Panc1 (cell line): ENCODE results near the gene NDUFB6.

Experiments used
- CTCF ChIP-seq: fragments of 450-650 bp; IDR thresholded peaks from 2 replicates; pipeline ENCODE4 v1.5.1; 2017; ENCODE audit warnings: mild to moderate bottlenecking
- POLR2AphosphoS5 ChIP-seq: IDR thresholded peaks from 2 replicates; pipeline ENCODE4 v1.6.1; 2012; ENCODE audit warnings: mild to moderate bottlenecking, low read depth, low read length, moderate library complexity
- REST ChIP-seq, 2 experiments: IDR thresholded peaks; 2 replicates each; pipeline ENCODE4 v1.6.1; 2011 to 2012; ENCODE audit warnings: low read depth in 2 of 2, control low read depth in 1 of 2, low read length in 1 of 2, mild to moderate bottlenecking in 1 of 2, moderate library complexity in 1 of 2; ENCODE audit not compliant: insufficient read depth in 1 of 2
- TCF7L2 ChIP-seq: IDR thresholded peaks from 2 replicates; pipeline ENCODE4 v1.6.1; 2011; ENCODE audit warnings: mild to moderate bottlenecking, low read depth, low read length, inconsistent platforms

DNA sequence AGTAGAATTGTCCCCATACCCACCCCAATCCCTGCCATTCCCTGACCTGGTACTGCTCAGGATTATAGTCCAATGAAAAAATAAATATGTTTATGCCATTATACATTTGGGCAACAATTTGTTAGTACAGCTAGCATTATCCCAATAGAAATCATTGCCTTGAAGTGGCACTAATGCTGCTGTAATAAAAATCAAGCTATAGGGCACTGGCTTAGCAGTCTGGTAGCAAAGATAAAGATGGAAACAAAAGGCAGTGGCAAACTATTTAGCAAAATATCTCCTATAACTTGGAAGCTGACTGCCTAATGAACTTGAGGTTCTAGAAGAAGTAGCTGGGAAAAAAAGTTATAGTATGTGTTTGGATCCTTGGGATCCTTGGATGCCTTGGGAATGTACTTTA lies 18.4 kb downstream of the NDUFB6 start:
- TF ChIP-seq CTCF, result no peak
- no peak for TF ChIP-seq POLR2AphosphoS5
- no peak for TF ChIP-seq TCF7L2
- no peak for TF ChIP-seq REST (IDR thresholded peaks at IDR 0.05; ENCODE audit: insufficient read depth in 1 of 2, low read depth in 2 of 2, low read length in 1 of 2)
